PC-3 (cell line): ENCODE results near the gene CDH4.

Experiments used
- EZH2 ChIP-seq: fragments of 300-600 bp; sonication (generic); IDR thresholded peaks from one replicate; pipeline ENCODE4 v1.6.1; 2017; ENCODE audit warnings: antibody characterized with exemption, mild to moderate bottlenecking, low read length; ENCODE audit not compliant: unreplicated experiment
- TF ChIP-seq, protein P1 (sequence below): fragments of 300-600 bp; sonication (generic); conservative IDR thresholded peaks from 2 replicates; pipeline ENCODE4 v1.5.1; 2017; ENCODE audit warnings: antibody characterized with exemption, low read depth, mild to moderate bottlenecking, low read length

DNA sequence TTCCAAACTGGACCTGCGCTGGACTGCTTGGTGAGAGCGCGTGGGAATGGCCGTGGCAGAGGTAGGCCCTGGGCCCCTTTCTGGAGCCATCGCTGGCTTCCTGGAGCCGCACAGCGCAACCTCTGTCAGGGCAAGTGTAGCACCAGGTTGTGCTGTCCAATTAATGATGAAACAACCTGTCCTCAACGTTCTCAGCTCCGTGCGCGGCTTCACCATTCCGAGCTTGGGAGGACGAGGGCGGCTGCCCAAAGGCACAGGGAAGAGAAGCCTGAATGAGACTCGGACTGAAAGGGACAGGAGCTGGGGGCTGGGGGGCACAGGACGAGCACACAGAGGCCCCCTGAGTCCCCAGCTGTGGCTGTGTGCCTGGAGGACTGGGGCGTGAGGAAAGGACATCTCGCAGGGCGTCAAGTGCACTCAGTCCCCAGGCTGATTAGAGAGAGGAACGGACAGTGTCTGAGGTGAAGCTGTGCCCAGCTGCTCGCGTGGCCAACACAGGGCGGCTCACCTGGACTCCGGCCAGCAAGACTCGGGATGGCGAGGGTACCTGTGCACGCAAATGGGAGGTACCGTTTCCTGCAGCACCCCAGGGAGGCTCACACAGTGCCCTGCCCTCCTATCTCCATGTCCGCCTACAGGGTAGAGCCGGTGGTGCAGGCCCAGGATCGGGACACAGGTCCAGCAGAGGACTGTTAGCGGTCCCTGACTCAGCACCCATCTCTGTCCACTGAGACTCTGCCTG, 410.3 kb downstream of the CDH4 start:
- TF ChIP-seq, protein P1, sequence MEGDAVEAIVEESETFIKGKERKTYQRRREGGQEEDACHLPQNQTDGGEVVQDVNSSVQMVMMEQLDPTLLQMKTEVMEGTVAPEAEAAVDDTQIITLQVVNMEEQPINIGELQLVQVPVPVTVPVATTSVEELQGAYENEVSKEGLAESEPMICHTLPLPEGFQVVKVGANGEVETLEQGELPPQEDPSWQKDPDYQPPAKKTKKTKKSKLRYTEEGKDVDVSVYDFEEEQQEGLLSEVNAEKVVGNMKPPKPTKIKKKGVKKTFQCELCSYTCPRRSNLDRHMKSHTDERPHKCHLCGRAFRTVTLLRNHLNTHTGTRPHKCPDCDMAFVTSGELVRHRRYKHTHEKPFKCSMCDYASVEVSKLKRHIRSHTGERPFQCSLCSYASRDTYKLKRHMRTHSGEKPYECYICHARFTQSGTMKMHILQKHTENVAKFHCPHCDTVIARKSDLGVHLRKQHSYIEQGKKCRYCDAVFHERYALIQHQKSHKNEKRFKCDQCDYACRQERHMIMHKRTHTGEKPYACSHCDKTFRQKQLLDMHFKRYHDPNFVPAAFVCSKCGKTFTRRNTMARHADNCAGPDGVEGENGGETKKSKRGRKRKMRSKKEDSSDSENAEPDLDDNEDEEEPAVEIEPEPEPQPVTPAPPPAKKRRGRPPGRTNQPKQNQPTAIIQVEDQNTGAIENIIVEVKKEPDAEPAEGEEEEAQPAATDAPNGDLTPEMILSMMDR, result peak; percentile 17; the same call in 1 of the 2 replicates
- no peak for TF ChIP-seq EZH2
